ENCODE data around the gene MGST2.
"Not testable (repeated sequence)": the region's sequence is repeated elsewhere in the genome, so short reads cannot be mapped to it uniquely, and the experiment has no call there.

Gene MGST2

DNA sequence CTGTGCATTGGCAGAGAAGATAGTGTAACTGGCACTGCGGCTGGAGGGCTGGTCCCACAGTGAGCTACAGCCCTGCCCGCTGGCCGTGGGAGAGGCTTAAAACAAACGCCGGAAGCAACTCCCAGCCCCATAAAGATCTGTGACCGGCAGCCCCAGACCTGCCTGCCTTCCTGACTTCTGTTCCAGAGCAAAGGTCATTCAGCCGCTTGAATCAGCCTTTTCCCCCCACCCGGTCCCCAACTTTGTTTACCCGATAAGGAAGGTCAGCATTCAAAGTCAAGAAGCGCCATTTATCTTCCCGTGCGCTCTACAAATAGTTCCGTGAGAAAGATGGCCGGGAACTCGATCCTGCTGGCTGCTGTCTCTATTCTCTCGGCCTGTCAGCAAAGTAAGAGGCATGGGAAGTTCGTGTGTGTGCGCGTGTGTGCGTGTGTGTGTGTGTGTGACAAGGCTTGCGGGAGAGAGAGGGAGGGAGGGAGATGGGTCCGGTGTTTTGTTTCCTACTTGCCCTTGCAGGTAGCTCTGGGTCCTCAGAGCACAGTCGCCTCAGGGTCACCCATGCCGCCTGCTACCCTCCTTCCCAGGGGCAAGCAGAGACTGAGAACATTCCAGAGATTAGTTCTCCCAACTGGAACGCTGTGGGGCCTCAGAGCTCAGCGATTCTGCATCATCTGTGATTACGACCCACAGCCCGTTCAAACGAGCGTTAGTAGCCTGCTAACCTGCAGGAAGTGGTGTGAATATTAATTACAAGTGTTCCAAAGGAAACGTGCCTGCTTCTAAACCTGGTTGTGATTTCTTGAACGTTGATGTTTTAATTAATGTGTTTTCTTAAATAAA is at the start of gene MGST2:
Gene MGST2 (plus strand): TSS at position 130 of the 840 bp plus-strand sequence. CDS start 201 bp downstream, at position 331.
- peak; percentile 55 for DNase-seq
- in situ Hi-C loops (cut with HindIII; ENCODE audit: low pct_ligation_motif_present, low pct_unique_long_range_greater_than_20kb, low sequenced_read_pairs), result no loop called here

DNA sequence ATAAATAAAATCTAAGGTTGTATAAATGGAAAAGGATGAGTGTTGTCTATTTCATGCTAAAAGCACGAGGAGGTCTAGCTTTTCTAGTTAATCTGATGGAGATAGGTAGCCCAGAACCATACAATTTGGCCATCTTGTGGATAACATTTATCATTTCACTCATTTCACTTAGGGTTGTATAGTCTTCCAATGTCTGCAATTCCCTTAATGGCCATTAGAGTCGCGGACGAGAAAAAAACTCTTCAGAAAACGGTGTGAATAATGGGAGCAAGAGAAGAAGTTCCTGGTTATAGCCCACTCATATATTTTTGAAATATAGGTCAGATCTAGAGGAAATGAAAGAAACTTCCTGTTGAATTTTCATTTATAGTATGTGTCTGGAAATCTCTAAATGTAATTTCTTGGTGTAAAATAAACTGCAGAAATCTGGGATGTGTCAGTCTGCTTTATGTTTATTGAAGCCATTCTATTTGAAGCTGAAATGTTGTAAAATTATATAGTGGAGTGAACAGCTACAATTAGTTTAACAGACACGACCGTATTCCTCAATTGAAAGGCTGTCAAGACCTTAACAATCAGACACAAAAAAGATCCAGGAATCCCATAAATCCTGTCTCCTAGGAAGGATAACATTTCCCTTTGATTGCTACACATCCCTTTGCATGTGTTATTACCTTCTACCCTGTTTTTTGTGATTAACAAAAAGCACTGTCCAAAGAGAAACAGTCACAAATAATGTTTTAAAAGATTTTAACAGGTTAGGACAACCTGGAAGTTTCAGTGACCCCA is 47.7 kb upstream of the MGST2 start:
- DNase-seq, result peak; percentile 8
- in situ Hi-C loops (cut with HindIII; ENCODE audit: low pct_ligation_motif_present, low pct_unique_long_range_greater_than_20kb, low sequenced_read_pairs), result no loop called here

GRCh38 chr4:139619644-139620043 is 46.0 kb upstream of the MGST2 start:
- in situ Hi-C loops (cut with HindIII; ENCODE audit: low pct_ligation_motif_present, low pct_unique_long_range_greater_than_20kb, low sequenced_read_pairs), result no loop called here
- DNase-seq, result peak; percentile 39

DNA sequence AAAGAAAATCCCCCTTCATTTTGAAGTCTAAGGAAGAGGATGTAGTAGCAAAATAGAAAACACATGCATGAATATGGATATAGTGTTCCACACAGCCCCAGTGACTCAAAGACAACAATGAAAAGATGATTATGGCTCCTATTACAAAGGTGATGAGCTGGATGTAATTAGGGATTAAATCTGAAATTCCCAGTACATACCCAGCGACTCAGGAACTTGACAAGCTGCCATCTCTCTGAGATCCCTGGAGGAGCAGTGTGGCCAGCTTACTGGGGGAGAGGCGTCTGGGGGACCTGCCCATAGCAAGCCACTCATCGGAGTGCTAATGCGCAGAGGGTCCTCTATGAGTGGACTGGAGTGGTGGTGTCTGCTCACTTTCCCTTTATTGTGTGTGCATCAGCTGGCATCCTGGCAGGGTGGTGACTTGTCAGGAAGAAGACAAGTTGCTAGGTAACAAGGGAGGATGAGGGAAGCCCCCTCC is 42.7 kb upstream of the MGST2 start:
- DNase-seq, result no peak
- in situ Hi-C loops (cut with HindIII; ENCODE audit: low pct_ligation_motif_present, low pct_unique_long_range_greater_than_20kb, low sequenced_read_pairs), result no loop called here

DNA sequence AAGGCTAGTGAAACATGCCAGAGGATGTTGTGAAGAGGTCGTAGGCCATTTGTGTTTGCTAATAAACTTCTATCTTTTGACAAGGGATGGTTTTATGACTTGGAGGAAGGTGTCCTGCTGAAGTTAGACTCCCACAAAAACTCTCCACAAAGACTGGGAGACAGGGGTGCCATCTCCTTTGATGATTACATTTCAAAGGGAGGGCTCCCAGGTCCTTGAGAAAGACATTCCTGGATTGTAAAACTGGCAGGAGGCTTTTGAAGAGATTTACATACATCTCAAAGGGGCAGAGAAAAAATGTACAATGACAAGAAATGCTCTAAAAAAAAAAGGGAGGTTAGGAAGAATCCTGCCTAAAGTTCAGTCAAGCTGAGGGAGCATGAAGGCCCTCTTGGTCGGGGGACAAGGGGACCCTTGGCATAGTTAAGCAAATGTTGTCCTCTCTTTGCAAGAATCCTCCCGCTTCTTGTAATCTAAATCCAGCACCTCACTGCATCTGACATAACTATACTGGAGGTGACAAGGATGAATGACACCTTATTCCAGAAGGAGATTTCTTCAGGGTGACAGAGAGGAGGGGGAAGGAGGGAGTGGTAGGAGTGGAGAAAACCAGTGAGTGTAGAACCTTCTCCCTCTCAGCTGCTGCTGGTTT is 41.1 kb upstream of the MGST2 start:
- in situ Hi-C loops (cut with HindIII; ENCODE audit: low pct_ligation_motif_present, low pct_unique_long_range_greater_than_20kb, low sequenced_read_pairs), result no loop called here
- no peak for DNase-seq

- in situ Hi-C loops (cut with HindIII; ENCODE audit: low pct_ligation_motif_present, low pct_unique_long_range_greater_than_20kb, low sequenced_read_pairs), result no loop called here
- DNase-seq, result no peak
Observed at GRCh38 chr4:139625093-139625455, 40.5 kb upstream of the MGST2 start.

DNA sequence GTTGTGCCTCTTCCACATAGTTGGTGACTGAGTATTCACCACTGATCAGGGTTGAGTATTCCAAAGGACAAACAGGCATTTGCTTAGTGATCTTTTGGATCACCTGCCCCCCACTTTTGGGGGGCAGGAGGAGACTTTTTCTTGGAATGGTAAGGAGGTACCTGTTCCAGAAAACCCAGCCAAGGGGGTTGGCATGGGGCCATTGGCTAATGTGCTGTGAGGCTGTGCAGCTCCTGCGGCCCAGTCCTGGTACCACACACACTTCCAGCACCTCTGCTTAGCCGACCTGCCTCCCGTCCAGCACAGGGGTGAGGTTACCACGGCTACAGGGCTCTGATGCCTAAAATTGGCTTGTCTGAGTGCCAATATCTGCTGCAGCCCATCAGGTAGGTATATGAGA is 40.1 kb upstream of the MGST2 start:
- no peak for DNase-seq
- in situ Hi-C loops (cut with HindIII; ENCODE audit: low pct_ligation_motif_present, low pct_unique_long_range_greater_than_20kb, low sequenced_read_pairs), result no loop called here

GRCh38 chr4:139628184-139629012 is 37.2 kb upstream of the MGST2 start:
- in situ Hi-C loops (cut with HindIII; ENCODE audit: low pct_ligation_motif_present, low pct_unique_long_range_greater_than_20kb, low sequenced_read_pairs), result no loop called here
- DNase-seq, result no peak

- peak; percentile 43 for DNase-seq
- in situ Hi-C loops (cut with HindIII; ENCODE audit: low pct_ligation_motif_present, low pct_unique_long_range_greater_than_20kb, low sequenced_read_pairs), result no loop called here
Observed at GRCh38 chr4:139629436-139630125, 36.0 kb upstream of the MGST2 start.

DNA sequence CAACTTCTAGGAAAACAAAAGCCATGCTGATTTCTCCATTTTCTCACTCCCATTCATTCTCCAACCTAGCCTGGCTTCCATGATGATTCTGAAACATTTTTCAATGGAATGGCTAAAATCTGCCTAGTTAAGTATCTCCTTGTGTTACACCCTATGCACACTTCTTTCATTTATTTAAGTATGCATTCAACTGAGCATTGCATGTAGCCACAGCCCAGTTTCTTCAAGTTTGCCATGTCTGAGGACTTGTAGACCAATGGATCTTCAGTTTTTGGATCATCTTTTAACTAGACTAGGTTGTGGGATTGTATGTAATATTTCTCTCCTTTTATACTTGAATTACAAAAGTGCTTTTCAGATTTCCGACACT is 35.5 kb upstream of the MGST2 start:
- in situ Hi-C loops (cut with HindIII; ENCODE audit: low pct_ligation_motif_present, low pct_unique_long_range_greater_than_20kb, low sequenced_read_pairs), result no loop called here
- DNase-seq, result no peak

GRCh38 chr4:139630991-139631390 is 34.6 kb upstream of the MGST2 start:
- in situ Hi-C loops (cut with HindIII; ENCODE audit: low pct_ligation_motif_present, low pct_unique_long_range_greater_than_20kb, low sequenced_read_pairs), result no loop called here

DNA sequence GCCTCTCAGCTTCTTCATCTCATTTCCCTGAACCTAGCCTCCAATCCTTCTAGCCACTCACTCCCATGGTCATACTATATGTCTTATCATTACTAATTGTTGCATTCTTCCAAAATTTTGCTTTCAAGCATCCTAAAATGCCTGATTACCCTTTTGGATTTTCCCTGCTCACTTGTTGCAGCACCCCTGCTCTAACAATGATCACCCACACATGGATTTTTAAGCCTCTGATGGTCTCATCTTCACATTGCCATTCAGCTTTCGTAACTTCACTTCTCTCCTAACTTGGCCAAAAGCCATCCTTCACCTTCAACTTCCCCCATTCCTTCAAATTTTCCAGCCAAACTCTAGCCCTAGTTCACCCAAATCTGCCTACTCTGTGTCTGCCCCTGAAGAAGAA is 33.8 kb upstream of the MGST2 start:
- no peak for DNase-seq
- in situ Hi-C loops (cut with HindIII; ENCODE audit: low pct_ligation_motif_present, low pct_unique_long_range_greater_than_20kb, low sequenced_read_pairs), result no loop called here

More at GRCh38 chr4:139630991-139631390, 34.6 kb upstream of the MGST2 start:
- no peak for DNase-seq

DNA sequence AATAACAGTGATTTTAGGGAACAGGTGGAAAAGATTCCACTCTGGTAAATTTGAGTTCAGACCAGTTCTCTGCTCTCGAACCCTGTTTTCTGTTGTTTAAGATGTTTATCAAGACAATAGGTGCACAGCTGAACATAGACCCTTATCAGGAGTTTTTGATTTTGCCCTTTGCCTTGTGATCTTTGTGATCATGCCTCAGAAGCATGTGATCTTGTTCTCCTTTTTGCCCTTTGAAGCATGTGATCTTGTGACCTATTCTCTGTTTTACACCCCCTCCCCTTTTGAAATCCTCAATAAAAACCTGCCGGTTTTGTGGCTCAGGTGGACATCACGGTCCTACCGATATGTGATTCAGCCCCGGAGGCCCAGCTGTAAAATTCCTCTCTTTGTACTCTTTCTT is 32.9 kb upstream of the MGST2 start:
- DNase-seq; in situ Hi-C loops (cut with HindIII; ENCODE audit: low pct_ligation_motif_present, low pct_unique_long_range_greater_than_20kb, low sequenced_read_pairs): not testable (repeated sequence)

- no peak for DNase-seq
- in situ Hi-C loops (cut with HindIII; ENCODE audit: low pct_ligation_motif_present, low pct_unique_long_range_greater_than_20kb, low sequenced_read_pairs), result no loop called here
Observed at GRCh38 chr4:139633195-139633594, 32.4 kb upstream of the MGST2 start.

DNA sequence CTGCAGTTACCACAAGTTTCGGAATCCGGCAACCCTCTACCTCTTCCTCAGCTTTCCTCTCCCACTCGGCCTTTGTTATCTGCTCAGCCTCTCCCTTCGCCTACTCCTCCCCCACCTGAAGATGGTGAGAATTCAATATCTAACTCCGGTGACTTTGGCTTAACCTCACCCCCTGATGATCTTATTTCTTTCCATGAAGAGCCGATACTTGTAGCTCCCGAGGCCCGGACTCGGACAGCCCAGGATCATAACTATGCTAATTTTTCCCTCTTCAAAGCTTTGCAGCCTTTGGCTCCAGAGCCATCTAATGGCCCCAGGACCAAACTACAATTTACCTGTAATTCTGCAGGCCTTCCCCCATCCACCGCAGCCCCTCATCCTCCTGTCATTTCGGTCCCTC is 32.0 kb upstream of the MGST2 start:
- in situ Hi-C loops (cut with HindIII; ENCODE audit: low pct_ligation_motif_present, low pct_unique_long_range_greater_than_20kb, low sequenced_read_pairs), result no loop called here
- DNase-seq, result peak; percentile 56

DNA sequence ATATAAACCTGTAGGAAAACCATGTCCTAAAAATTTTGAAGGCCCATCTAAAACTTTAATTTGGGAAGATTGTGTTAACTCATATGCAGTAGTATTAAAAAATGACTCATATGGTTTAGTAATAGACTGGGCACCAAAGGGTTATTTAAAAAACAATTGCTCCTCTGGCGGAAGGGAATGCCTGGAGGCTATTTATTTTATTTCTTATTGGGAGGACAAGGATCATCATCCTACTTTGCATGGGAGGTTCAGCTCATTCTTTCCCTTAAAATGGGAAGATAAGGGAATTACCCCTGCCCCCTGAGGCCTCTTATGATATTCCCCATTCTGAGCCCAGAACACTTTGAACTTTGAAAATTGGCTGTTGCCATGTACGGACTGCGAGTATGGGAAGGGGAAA is 29.7 kb upstream of the MGST2 start:
- no peak for DNase-seq
- in situ Hi-C loops (cut with HindIII; ENCODE audit: low pct_ligation_motif_present, low pct_unique_long_range_greater_than_20kb, low sequenced_read_pairs), result no loop called here

GRCh38 chr4:139638306-139638705 is 27.3 kb upstream of the MGST2 start:
- DNase-seq; in situ Hi-C loops (cut with HindIII; ENCODE audit: low pct_ligation_motif_present, low pct_unique_long_range_greater_than_20kb, low sequenced_read_pairs): not testable (repeated sequence)

DNA sequence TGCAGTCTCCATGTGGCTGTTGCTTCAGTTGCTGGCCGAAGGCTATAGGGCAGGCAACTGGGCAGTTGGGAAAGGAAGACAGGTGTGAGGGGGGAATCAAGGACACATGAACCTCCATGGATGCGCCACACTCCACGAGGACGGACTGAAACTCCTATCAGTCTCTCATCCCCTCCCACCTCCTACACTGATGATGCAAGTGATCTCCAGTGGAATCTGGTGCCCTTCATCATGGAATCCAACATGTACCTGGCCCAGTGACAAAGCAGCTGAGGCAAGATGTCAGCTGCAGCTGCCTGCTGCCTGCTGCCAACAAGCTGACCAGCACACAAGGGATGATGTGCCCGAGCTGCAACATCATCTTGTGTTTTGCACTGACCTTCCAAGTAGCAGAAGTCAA is 26.0 kb upstream of the MGST2 start:
- no peak for DNase-seq
- in situ Hi-C loops (cut with HindIII; ENCODE audit: low pct_ligation_motif_present, low pct_unique_long_range_greater_than_20kb, low sequenced_read_pairs), result no loop called here
